GM18499 (cell line): Measurements from ENCODE around the gene KIFBP.
"Not testable (repeated sequence)": the region's sequence is repeated elsewhere in the genome, so short reads cannot be mapped to it uniquely, and the experiment has no call there.

Experiments
- ATAC-seq: cut with Tn5 transposase; IDR thresholded peaks from one replicate; pipeline ENCODE4 v1.9.1; 2021; ENCODE audit warnings: moderate number of reproducible peaks; ENCODE audit not compliant: insufficient read depth, unreplicated experiment

The KIFBP gene

DNA sequence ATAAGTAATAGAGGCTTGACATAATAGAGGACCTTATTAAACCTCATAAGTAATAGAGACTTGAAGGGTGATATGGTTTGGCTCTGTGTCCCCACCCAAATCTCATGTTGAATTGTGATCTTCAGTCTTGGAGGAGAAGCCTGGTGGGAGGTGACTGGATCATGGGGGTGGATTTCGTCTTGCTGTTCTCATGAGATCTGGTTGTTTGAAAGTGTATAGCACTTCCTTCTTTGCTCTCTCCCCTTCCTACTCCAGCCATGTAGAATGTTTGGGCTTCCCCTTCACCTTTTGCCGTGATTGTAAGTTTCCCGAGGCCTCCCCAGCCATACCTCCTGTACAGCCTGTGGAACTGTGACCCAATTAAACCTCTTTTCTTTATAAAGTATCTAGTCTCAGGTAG, 8.6 kb downstream of the KIFBP start:
- no peak for ATAC-seq

DNA sequence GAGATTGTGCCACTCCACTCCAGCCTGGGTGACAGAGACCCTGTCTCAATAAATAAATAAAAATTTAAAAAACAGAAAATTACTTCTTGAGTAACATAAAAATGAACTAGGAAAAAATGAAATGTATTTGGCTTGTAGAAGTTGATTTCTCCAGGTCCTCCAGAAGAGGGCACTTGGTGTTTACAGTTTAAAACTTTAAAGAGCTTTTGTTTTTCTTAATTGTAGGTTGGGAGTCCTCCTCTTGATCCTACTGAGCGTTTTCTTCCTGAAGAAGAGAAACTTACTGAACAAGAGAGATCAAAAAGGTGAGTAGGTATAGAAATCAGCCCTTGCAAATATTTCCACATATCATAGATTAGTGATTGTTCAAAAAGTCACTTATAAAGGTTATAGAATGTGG, 16.2 kb downstream of the KIFBP start:
- ATAC-seq, result no peak

DNA sequence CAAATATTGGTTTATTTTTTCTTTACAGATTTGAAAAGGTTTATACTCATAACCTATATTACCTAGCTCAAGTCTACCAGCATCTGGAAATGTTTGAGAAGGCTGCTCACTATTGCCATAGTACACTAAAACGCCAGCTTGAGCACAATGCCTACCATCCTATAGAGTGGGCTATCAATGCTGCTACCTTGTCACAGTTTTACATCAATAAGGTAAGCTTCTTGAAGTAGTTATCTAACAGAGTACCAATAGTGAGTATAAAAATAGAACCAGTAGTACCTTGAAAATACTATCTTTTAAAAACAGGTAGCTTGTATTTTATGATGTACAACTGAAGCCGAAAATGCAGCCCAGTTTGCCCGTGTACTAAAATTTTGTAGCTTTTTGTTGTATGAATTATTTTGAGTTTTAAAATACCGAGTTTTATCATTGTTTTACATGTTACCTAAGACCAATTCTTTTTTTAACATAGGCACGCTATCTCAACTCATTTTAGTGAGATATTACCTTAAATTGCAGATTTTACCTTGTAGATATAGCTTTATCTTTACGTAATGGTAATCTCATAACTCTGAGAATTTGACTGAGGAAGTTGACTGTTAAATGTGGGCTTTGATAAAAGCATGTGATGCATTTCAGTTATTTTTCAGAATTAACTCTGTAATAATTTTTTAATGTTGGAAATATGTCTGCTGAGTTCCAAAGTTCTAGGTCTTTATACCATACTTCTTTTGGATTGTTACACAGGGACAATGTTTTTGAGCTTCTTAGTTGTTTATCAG, 17.3 kb downstream of the KIFBP start:
- no peak for ATAC-seq

DNA sequence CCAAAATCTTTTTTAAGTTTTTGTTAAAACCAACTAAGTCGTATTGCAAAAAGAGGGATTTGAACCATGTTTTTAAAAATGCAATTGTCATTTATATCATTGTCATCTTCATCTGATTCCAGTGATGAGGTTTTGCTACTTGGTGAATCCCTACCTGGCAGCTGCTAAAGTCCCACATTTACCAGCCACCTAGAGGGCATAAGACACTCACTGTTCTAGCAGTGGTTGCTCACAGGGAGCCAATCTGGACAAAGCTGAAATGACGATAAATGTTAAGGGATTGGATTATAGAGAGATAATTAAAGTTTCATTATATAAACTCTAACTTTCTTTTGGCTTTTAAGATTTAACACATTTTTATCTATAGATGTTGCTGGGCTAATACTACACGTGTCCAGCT, 18.7 kb downstream of the KIFBP start:
- no peak for ATAC-seq

DNA sequence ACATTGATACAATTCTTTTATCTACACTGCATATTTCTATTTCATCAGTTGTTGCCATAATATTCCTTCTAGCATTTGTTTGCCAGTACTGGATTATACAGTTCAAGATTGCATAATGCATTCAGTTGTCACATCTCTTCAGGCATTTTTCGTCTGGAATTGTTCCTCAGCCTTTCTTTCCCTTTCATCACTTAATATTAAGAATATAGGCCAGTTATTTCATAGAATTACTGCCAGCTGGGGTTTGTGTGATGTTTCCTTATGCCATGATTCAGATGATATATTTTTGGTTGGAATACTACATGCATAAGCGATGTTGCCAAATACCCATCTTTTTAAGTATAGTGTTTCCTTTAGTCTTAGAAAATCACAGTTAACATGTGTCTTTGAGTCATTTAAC, 20.8 kb downstream of the KIFBP start:
- no peak for ATAC-seq

DNA sequence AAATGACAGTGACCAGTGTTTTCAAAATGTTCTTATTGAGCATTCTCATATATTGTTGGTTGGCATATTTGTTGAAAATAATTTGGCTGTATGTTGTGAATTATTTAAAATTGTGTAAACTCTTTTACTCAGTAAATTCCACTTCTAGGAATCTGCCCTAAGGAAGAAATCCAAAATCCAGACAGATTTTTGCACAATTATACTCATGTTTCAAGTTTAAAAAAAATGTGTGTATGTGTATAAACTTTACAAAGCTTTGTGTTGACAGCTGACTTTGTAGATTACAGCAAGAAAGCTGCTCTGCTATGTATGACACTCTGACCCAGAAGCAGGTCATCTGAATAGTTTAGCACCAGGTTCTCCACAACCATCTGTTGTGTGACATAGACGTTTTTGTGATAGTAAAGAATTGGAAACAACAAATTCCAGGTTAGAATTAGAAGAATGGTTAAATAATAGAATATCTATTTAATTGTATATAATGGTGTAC, 21.6 kb downstream of the KIFBP start:
- ATAC-seq, result no peak

DNA sequence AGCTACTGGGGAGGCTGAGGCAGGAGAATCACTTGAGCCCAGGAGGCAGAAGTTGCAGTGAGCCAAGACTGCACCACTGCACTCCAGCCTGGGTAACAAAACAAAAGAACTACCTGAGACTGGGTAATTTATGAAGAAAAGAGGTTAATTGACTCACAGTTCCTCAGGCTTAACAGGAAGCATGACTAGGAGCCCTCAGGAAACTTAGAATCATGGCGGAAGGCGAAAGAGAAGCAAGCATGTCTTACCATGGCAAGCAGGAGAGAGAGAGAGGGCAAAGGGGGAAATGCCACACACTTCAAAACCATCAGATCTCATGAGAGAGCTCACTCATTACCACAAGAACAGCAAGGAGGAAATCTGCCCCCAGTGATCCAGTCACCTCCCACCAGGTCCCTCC, 24.2 kb downstream of the KIFBP start:
- not testable (repeated sequence) for ATAC-seq

DNA sequence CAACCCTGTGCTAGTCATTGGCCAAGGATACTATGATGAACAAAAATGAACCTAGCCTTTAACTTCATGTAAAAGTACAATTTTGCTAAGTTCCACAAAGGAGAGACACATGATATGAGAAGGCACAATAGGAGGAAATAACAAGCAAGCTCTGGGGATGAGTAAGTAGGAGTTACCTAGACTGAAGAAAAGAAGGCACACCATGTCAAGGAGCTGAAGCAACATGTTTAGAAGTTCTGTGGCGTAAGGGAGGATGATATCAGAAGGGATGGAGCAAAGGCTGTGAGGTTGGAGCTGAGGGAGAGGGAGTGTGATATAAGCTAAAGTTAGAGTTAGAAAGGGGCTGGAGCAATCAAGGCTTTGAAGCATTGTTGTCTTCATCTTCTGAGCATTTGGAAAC, 25.6 kb downstream of the KIFBP start:
- ATAC-seq, result no peak

DNA sequence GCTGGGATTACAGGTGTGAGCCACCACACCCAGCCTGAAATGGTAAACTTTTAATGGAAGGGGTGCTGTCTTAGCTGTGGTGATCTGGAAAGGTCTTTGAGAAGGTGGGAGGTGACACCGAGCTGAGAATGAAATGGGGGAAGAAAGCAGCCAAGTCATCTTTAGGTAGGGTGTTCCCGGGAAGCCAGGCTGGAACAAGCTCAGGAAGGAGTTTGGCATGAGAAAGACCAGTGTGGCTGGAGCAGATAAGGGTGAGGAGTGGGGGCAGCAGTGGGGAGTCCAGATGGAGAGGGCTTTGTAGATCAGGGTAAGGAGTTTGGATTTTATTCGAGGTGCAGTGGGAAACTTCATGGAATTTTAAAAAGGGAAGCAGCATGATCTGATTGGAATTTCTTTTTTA, 30.0 kb downstream of the KIFBP start:
- ATAC-seq, result no peak

DNA sequence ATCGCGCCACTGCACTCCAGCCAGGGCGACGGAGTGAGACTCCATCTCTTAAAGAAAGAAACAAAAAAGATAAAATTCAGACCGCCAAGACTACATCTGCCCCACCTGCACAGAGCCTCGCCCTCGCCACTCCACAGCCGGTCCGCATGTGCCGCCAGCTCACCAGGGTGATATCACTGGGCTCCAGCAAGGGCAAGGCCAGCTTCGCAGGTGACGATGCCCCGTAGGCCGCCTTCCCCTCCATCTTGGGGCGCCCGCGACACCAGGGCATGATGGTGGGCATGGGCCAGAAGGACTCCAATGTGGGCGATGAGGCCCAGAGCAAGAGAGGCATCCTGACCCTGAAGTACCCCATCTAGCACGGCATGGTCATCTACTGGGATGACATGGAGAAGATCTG, 34.0 kb downstream of the KIFBP start:
- ATAC-seq, result no peak

DNA sequence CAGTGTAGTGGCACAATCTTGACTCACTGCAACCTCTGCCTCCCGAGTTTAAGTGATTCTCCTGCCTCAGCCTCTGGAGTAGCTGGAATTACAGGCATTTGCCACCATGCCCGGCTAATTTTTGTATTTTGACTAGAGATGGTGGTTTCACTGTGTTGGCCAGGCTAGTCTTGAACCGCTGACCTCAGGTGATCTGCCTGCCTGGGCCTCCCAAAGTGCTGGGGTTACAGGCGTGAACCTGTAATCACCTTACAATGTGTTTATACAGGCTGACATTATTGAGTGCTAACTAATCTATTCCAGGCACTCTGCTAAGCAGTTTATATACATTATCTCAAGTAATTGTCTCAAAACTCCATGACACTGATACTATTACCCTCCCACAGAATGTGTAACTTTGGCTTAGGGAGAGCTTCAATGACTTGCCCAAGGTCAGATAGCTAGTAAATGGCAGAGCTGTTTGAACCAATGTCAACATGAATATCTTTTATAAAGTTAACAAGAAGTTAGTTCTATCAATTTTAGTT, 36.8 kb downstream of the KIFBP start:
- ATAC-seq, result no peak

DNA sequence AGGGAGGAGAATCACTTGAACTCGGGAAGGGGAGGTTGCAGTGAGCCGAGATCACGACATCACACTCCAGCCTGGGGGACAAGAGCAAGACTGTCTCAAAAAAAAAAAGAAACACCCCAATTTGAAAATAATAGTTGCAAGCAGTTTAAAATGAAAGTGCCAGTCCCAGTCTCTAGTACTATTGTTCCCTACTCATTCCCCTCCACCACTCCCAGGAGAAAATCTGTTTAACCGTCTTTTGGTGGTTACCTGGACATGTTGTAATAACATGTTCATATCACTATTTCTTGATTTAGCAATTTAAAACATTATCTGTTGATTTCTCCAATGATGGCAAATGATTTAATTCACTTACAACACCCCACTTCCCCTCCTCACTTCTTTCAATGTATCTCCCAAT, 44.7 kb downstream of the KIFBP start:
- no peak for ATAC-seq

DNA sequence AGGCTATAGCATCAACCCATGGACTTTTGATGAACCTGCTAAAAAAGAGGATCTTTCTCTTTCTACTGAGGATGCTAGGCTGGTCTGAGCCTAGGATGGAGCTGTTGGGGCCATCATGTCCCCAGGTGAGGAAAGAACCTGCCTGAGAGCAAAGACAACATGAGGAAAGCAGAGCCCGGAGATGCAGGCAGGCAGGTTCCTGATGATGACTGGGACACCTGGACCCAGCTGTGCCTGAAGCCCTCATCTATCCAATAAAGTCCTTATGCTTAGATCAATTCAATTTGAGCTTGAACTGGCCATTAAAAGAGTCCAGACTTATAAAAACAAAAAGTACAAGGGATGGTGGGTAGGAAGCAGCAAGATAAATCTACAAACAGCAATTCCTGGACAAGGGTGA, 48.9 kb downstream of the KIFBP start:
- no peak for ATAC-seq

DNA sequence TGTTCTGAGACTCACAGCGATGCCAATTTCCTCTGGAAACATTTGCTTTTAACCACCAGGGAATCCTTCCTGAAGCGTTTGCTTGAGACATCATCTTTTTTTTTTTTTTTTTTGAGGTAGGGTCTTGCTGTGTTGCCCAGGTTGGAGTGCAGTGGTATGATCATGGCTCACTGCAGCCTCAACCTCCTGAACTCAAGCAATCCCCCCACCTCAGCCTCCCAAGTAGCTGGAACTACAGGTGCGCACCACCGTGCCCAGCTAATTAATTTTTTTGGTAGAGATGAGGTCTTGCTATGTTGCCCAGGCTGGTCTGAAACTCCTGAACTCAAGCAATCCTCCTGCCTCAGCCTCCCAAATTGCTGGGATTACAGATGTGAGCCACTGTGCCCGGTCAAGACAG, 52.3 kb downstream of the KIFBP start:
- ATAC-seq, result not testable (repeated sequence)

DNA sequence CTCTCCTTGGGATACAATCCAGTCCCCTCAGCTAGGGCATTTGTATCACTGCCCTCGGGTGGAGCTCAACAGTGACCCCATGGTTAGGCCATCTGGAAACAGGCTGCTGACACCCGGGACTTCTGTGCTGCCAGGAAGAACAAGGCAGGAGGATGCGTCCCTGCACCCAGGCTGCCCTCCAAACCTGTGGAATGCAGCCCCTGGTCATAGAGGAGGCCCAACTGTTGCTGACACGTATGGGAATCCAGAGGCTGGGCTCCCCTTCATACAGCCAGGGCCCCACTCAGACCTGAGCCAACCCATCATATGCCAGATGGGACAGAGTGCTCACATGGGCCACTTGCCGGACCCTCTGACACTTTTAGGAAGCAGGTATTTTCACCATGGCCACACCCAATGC, 53.8 kb downstream of the KIFBP start:
- no peak for ATAC-seq

DNA sequence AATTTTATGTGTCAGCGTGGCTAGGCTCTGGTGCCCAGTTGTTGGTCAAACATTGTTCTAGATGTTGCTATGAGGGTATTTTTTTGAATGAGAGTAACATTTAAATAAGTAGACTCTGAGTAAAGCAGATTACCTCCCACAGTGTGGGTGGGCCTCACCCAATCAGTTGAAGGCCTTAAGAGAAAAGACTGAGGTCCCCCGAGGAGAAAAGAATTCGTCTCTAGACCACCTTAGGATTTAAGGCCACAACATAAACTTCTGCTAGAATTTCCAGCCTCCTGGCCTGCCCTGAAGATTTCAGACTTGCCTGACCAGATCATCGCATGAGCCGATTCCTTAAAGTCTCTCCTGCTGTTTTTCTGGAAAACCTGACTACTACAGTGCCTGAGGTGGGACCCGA, 54.2 kb downstream of the KIFBP start:
- no peak for ATAC-seq

DNA sequence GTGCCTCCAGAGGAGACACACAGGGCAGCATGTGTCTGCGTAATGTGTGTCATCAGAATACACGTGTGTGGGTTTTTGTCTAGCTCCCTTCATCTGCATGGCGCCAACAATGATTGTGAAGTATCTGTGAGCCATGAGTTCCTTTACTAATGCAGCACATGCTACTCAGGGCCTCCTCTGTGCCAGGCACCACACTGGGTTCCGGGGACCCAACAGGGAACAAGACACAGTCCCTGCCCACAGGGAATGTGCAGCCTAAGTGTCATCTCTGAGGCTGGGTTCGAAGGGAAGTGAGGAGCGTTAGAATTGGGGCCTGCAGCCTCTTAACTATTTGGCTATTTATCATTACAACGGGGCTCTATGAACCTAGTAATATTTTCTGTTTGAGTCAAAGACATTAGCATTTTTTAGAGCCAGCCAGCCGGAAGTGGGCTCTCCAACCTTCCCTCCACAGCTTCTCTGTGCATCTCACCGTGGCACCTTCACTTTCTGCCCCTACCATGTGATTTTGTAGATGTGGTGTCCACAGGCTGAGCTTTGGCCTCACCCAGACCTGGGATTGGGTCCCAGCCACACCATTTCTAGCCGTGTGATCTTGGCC, 55.4 kb downstream of the KIFBP start:
- ATAC-seq, result peak; percentile 37

DNA sequence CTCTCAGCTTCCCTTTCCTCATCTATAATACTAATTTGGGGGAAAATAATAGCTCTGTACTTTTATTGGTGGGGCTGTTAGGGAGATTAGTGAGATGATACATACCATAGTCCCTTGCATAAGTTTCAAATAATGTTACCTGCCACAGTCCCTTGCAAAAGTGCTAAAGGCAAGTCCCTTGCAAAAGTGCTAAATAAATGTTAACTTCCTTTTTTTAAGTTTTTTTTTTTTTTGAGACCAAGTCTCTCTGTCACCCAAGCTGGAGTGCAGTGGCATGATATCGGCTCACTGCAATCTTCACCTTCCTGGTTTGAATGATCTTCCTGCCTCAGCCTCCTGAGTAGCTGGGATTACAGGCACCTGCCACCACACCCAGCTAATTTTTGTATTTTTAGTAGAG, 55.9 kb downstream of the KIFBP start:
- no peak for ATAC-seq

DNA sequence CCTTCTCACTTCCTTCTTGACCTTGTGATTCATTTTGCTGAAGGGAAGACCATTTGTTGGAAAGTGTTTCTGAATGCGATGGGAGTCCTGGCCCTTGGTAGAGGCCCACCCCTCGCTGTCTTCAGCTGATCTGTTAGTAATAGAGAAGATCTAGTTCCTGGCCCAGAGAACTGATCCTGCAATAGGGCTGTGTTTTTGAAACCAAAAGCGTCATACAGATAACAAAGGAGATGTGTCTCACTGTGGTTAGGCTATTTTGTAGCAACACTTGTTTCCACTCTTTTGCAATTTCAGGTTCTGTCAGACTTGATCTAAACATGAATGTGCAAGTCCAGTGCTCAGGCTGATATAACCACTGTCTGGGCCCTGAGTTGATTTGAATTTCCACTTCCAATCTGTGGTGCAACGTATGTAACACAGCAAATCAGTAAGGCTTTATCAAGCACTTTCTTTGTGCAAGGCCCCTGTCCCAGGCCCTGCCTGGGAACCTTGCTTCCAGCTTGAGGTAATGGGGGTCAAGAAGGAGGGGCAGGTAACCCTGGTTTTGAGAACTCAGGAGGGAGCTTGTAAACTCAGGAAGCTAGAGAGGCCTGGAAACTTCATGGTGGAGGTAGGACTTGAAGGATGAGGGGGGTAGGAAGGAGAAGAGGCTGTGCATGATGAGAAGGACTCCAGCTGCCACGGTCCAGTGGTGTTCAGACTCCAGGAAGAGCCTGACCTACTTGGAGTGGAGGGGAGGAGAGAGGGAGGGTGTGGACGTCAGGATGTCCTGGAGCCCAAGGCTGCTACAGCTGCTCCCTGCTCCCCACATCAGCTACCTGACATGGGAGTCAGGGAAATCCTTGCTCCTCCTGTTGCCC, 57.1 kb downstream of the KIFBP start:
- peak; percentile 72 for ATAC-seq

DNA sequence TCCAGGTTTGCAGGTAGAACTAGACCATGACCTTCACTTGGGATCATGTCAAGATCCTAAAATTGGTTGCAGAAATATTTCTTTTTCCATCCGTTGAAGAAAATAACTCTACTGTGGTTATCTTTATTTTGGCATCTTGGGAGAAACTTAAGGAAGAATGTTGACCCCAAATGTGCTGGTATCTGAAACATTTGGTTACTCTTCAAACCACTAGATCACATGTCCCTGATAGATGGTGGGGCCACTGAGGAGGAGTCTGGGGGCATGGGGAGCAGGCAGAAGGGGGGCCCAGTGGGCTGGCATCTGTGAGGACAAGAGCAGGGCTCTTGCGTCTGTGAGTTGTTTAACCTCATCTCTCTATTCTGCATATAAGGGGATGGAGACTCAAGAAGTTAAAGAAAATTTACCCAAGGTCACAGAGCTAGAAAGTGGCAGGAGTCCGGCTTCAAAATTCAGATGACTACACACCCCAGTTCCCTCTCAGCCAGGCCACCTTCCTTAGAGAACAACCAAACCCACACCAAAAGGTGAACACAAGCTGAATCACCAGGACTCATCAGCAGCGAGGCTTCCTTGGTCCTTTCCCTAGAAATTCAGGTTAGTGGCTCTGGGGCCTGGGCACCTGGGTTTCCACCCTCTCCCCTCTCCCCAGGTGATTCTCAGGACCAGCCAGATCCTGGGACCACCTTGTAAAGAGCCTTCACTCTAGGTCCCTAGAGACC, 58.7 kb downstream of the KIFBP start:
- no peak for ATAC-seq
